Measurements from ENCODE around the gene WDR59. TPM values are rescaled to one million over a fixed set of nuclear protein-coding genes. Genes with fewer than 3 reads are reported as not detected.
"Not testable (repeated sequence)": the region's sequence is repeated elsewhere in the genome, so short reads cannot be mapped to it uniquely, and the experiment has no call there.

Gene WDR59
- total RNA-seq, 2 donors from 2014 or later: 29.6 to 59.3 TPM

DNA sequence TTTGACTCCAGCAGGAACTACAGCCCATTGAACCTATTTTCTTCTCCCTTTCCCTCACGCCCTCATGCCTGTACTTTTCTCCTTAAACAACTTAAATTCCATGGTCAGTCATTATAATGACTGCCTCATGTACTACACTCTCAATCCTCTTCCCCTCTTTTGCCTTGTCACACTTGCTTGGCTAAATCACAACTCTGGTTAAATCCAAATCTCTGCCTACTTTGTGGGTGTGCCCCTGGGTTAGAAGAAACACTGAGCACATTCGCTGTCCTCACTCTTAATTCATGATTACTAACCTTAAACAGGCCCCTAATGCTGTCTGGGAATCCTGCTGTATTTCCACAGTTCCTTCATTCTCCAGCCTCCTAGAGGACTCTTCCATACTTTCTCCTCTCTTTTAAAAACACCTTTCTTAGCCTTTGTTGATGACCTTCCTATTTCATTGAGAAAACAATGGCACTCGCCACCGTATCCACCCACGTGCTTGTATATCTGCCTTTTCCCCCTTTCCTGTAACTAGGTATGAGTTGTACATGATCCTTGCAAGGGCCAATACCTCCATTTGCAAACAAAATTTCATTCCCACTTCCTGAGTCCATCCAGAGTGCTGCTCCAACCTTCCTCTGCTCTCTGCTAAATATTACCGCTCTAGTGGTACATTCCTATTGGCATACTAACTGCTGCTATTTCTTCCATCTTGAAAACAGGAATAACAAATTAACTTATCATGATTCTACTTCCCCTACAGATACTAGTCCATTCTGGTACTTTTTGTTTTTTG lies 42.8 kb upstream of the WDR59 start:
- no peak for ATAC-seq
- Histone ChIP-seq H3K4me1 (no peaks in the 10 kb centered on the region), H3K27me3 (no peaks in the 10 kb centered on the region), H3K9me3 (no peaks in the 10 kb centered on the region), H3K27ac (no peak overlapping the region), H3K4me3 (no peak overlapping the region), H3K36me3 (replicated peaks in 1 of 2; ENCODE audit: insufficient read depth in 1 of 2, low read depth in 2 of 2) (no peaks in the 10 kb centered on the region)
- TF ChIP-seq, protein P1, sequence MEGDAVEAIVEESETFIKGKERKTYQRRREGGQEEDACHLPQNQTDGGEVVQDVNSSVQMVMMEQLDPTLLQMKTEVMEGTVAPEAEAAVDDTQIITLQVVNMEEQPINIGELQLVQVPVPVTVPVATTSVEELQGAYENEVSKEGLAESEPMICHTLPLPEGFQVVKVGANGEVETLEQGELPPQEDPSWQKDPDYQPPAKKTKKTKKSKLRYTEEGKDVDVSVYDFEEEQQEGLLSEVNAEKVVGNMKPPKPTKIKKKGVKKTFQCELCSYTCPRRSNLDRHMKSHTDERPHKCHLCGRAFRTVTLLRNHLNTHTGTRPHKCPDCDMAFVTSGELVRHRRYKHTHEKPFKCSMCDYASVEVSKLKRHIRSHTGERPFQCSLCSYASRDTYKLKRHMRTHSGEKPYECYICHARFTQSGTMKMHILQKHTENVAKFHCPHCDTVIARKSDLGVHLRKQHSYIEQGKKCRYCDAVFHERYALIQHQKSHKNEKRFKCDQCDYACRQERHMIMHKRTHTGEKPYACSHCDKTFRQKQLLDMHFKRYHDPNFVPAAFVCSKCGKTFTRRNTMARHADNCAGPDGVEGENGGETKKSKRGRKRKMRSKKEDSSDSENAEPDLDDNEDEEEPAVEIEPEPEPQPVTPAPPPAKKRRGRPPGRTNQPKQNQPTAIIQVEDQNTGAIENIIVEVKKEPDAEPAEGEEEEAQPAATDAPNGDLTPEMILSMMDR (IDR thresholded peaks at IDR 0.05): no peak
- no peak for TF ChIP-seq POLR2A (IDR thresholded peaks at IDR 0.05)
- WGBS, 2 donors: 85 to 90% methylated on average over 6 of the region's 6 CpGs
- intact Hi-C loops (cut with DNase I): no loop called here
- DNase-seq: no peak

DNA sequence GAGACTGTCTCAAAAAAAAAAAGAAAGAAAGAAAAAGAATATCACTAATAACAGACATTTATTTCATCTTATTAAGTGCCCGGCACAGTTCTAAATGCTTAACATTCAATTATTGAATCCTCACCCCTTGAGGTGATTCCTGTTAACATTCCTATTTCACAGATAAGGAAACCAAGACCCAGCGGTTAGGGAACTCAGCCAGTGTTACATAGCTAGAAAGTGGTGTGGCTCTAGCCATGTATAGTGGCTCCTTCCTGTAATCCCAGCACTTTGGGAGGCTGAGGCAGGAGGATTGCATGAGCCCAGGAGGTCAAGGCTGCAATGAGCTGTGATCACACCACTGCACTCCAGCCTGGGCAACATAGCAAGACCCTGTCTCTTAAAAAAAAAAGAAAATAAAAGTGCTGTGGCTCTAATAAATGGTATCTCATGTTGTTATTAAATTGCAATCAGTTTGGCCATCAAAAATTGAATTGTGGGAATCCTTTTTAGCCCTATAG lies 42.0 kb upstream of the WDR59 start:
- DNase-seq (no peak), ATAC-seq (no peak)
- H3K27ac ChIP-seq: no peak overlapping the region
- H3K36me3 ChIP-seq (replicated peaks in 1 of 2; ENCODE audit: insufficient read depth in 1 of 2, low read depth in 2 of 2): no peaks in the 10 kb centered on the region
- intact Hi-C loops (cut with DNase I): no loop called here
- no peaks in the 10 kb centered on the region for H3K27me3 ChIP-seq
- no peaks in the 10 kb centered on the region for H3K9me3 ChIP-seq
- TF ChIP-seq, protein P1 (IDR thresholded peaks at IDR 0.05): no peak
- no peak for TF ChIP-seq POLR2A (IDR thresholded peaks at IDR 0.05)
- no peak overlapping the region for H3K4me3 ChIP-seq
- H3K4me1 ChIP-seq: no peaks in the 10 kb centered on the region
- 92 to 98% methylated on average over 2 of the region's 2 CpGs for WGBS, 2 donors

DNA sequence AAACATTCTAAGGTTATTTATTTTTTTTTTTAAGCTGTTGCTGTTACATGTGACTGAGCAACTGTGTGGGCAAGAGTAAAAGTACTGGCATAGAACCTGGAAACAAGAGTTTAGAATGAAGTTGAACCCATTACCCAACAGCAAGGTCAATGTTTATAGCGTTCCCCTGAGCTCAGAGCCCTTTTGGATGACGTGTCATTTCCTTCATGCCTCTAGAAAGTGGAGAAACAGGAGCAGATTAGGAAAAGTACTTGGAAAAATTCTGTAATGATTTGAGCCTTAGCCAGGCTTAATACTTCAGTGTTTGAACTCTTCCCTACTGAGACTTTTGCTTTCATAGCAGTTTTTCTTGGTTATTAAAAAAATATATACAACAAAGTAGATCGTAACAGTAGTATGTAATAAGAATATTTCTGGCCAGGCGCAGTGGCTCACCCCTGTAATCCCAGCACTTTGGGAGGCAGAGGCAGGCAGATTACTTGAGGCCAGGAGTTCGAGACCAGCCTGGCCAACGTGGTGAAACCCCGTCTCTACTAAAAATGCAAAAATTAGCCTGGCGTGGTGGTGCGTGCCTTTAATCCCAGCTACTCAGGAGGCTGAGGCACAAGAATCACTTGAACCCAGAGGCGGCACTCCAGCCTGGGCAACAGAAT lies 41.4 kb upstream of the WDR59 start:
- H3K27me3 ChIP-seq; intact Hi-C loops (cut with DNase I); H3K4me3 ChIP-seq; H3K4me1 ChIP-seq; H3K9me3 ChIP-seq; H3K27ac ChIP-seq; H3K36me3 ChIP-seq (replicated peaks in 1 of 2; ENCODE audit: insufficient read depth in 1 of 2, low read depth in 2 of 2): not testable (repeated sequence)
- peak; percentile 72 for ATAC-seq
- WGBS, 2 donors: 74 to 75% methylated on average over 10 of the region's 10 CpGs
- peak in 1 of 4 donors; percentile 12 for DNase-seq

DNA sequence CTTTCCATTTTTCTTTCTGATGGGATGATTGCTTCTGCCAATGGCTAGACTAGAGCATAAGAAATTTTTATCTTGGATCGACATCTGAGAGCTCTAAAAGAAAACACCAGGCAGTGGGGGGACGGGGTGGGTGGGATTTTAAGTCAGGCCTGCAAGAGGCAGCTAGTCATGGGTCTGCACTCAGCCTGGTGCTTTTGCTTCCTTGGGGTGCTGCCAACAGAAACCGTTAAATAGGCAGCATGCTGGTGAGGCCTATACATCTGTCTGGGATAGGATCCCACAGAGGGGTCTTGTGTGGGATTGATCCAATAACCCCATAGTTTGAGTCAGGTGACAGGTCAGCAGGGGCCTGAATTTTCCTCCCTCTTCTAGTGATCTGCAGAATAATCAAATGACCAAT lies 40.8 kb upstream of the WDR59 start:
- ATAC-seq: no peak
- WGBS, 2 donors: 51 to 89% methylated on average over 3 of the region's 3 CpGs

DNA sequence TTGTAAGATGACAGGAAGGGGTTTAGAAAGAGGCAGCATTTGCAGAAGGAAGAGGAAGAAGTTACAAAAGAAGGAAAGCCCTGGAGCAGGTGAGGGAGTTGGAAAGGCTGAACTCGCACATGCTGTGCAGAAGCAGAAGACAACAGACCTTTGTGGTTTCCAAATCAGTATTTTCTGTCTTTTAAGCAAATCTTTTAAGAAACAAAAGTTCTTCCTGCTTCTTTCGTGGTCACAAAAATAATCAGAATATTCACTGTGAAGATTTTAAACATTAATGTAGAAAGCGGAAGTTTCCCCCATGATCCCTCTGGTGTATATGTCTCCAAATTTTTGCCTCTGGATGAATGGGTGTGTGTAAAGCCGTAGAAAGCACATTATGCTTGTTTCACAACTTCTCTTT lies 39.7 kb upstream of the WDR59 start:
- 63 to 84% methylated on average over 4 of the region's 4 CpGs for WGBS, 2 donors
- Histone ChIP-seq H3K4me3 (no peak overlapping the region), H3K4me1 (no peaks in the 10 kb centered on the region), H3K36me3 (replicated peaks in 1 of 2; ENCODE audit: insufficient read depth in 1 of 2, low read depth in 2 of 2) (no peaks in the 10 kb centered on the region), H3K27me3 (no peaks in the 10 kb centered on the region), H3K27ac (no peak overlapping the region), H3K9me3 (no peaks in the 10 kb centered on the region)
- no peak for DNase-seq
- TF ChIP-seq, protein P1 (IDR thresholded peaks at IDR 0.05): no peak
- no peak for TF ChIP-seq POLR2A (IDR thresholded peaks at IDR 0.05)
- ATAC-seq: no peak
- intact Hi-C loops (cut with DNase I): no loop called here

More for the DNA sequence above, 40.8 kb upstream of the WDR59 start:
- H3K27ac ChIP-seq: no peak overlapping the region
- no peaks in the 10 kb centered on the region for H3K27me3 ChIP-seq
- H3K4me3 ChIP-seq: no peak overlapping the region
- no peaks in the 10 kb centered on the region for H3K36me3 ChIP-seq (replicated peaks in 1 of 2; ENCODE audit: insufficient read depth in 1 of 2, low read depth in 2 of 2)
- DNase-seq: no peak
- no peaks in the 10 kb centered on the region for H3K9me3 ChIP-seq
- TF ChIP-seq POLR2A (IDR thresholded peaks at IDR 0.05): no peak
- TF ChIP-seq, protein P1 (IDR thresholded peaks at IDR 0.05): no peak
- intact Hi-C loops (cut with DNase I): no loop called here
- H3K4me1 ChIP-seq: no peaks in the 10 kb centered on the region
